HG02973 (cell line): ENCODE measurements around the gene WIZ.
"Not testable (repeated sequence)": the region's sequence is repeated elsewhere in the genome, so short reads cannot be mapped to it uniquely, and the experiment has no call there.

Experiments
- ATAC-seq: cut with Tn5 transposase; IDR thresholded peaks from one replicate; pipeline ENCODE4 v1.9.1; 2021; ENCODE audit warnings: moderate library complexity; ENCODE audit not compliant: unreplicated experiment

WIZ gene, protein sequence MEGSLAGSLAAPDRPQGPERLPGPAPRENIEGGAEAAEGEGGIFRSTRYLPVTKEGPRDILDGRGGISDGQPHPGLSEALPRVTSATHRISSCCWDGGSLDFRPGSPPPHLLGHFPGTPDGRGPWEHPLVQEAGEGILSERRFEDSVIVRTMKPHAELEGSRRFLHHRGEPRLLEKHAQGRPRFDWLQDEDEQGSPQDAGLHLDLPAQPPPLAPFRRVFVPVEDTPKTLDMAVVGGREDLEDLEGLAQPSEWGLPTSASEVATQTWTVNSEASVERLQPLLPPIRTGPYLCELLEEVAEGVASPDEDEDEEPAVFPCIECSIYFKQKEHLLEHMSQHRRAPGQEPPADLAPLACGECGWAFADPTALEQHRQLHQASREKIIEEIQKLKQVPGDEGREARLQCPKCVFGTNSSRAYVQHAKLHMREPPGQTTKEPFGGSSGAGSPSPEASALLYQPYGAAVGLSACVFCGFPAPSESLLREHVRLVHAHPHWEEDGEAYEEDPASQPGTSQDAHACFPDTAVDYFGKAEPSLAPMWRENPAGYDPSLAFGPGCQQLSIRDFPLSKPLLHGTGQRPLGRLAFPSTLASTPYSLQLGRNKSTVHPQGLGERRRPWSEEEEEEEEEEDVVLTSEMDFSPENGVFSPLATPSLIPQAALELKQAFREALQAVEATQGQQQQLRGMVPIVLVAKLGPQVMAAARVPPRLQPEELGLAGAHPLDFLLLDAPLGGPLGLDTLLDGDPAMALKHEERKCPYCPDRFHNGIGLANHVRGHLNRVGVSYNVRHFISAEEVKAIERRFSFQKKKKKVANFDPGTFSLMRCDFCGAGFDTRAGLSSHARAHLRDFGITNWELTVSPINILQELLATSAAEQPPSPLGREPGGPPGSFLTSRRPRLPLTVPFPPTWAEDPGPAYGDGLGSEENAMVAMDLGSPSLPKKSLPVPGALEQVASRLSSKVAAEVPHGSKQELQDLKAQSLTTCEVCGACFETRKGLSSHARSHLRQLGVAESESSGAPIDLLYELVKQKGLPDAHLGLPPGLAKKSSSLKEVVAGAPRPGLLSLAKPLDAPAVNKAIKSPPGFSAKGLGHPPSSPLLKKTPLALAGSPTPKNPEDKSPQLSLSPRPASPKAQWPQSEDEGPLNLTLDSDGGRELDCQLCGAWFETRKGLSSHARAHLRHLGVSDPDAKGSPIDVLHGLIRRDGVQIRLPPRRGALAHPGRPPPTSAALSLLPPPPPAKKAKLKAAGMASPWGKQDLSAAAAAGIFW (N-terminal part only)

DNA sequence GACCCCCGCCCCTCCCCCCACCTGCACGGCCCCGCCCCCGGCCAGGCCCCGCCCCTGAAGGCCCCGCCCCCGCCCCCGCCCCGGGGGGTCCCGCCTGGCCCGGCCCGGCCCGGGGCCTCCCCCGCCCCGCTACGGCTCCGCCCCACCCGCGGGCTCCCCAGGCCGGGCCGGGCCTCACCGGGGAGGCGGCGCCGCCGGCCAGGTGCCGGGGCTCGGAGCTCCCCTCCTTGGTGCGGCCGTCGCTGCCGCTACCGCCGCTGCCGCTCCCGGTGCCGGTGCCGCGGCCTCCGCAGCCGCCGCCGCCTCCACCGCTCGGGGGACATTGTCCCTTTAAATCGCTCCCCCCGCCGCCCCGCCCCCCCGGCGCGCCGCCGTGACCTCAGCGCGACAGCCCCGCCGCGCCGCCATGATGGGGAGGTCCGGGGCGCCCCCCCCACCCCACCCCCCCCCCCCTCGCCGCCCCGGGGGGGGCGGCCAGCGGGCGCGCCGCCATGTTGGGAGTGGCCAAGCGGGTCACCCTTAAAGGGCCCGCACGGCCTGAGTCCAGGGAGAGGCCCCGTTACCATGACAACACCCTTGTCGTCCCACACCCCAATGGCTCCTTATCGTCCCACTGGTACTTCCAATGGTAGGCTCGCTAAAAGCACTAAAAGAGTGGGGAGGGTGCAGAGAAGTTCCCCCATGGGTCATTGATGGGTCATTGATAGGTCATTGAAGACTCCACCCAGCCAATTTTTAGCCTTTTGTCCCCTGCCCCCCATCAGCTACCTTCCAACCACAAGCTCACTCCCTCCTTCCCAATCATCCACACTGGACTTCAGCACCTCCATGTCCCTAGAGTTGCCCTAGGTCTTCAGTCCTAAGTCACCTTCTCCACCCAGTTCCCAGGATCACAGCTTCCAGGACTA is at the start of gene WIZ:
WIZ (minus strand) TSS at position 337 of the 908 bp plus-strand sequence. CDS start 1,649 bp downstream, outside the sequence.
- ATAC-seq, result no peak

DNA sequence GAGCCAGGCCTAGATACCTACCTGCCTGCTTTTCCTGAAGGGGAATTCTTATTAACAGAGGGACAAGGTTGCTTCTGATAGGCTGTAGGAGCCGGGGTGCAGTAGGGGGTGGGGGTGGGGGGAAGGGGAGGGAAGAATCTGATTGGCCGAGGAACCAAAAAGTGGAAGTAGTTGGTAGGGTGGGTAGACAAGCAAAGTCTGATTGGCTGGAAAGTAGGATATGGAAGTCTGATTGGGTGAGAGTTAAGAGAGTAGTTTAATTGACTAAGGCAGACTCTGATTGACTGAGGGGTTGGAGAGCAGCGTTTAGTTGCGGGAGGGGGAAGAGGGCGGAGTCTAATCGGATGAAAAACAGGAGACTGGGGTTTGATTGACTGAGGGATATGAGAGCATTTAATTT is 49.2 kb upstream of the WIZ start:
- ATAC-seq, result no peak

DNA sequence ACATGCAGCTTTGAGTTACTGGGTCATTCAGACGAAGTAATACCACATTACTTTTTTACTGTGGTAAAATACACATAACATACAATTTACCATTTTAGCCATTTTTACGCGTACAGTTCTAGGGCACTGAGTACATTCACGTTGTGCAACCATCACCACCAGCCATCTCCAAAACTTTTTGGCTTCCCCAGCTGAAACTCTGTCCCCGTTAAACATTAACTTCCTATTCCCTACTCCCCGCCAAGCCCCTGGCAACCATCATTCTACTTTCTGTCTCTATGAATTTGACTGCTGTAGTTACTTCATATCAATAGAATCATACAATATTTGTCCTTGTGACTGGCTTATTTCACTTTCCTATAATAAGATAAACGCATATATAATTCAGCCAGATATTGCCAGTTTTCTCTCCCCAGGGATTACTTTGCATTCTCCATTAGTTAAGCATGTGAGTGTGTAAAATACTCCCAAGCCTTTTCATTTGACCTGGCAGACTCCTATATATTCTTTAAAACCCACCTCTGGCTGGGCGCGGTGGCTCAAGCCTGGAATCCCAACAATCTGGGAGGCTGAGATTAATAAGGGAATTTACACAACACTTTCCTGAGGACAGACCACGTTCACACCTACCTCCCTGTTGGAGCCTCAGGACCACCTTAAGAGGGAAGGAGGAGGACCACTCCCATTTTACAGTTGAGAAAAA is 48.6 kb upstream of the WIZ start:
- ATAC-seq, result no peak

DNA sequence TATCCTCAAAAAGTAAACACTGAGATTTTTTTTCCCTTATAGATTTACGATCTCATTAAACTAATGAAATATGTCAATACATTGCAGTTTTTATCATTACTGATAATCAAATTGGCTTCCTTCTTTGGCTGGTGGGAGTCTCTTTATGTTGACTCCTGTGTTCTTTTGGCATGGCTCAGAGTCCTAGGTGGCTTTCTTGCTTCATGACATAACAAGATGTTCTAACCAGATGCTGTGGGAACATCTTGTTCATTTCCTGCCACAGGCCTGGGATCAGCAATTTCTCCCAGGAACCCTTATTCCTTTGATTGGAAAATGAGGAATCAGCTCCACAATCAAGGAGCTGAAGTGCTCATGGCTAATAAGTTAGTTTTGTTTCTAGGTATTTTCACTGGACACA is 45.4 kb upstream of the WIZ start:
- ATAC-seq, result no peak

DNA sequence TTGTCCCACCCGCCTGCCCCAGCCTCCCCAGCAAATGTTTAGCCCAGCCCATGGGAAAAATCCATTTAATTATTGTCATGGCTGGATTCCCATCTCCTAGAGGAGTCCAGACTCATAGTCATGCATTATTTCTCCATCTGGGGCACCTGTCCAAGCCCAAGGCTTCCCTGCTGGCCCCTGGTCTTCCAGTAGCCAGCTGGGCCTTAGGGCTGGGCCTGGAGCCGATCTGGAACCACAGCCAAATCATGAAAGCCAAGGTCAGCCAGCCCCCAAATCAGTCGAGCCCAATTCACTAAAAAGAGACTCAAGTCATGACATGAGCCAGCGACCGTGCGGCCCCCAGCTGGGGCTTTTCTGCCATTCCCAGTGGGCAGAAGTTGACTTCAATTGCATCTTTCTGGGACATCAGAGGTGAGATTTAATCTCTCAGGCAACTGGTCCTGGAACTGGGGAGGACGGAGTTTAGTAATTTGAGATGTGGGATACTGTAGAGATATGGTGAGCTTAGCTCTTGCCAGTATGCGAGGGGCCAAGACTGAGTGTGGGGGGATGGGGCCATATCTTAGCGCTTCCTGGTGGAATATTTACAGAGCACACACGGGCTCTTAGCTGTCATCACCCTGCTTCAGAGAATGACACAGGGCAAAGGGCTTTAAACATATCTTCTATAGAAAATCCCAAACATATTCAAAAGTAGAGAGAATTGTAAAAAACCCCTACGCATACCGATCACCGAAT is 38.9 kb upstream of the WIZ start:
- no peak for ATAC-seq

DNA sequence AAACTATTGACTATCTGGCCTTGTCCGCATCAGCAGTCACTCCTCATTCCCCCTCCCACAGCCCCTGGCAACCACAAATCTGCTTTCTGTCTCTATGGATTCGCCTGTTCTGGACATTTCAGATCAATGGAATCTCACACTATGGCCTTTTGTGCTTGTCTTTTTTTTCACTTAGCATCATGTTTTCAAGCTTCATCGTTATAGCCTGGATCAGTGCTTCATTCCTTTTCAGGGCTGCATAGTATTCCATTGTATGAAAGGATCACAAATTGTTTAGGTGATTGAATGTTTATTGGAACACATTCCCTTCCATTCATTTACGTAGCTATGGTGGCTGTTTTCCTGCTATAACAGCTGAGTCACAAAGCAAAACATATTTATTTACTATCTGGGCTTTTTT is 37.3 kb upstream of the WIZ start:
- ATAC-seq, result no peak

DNA sequence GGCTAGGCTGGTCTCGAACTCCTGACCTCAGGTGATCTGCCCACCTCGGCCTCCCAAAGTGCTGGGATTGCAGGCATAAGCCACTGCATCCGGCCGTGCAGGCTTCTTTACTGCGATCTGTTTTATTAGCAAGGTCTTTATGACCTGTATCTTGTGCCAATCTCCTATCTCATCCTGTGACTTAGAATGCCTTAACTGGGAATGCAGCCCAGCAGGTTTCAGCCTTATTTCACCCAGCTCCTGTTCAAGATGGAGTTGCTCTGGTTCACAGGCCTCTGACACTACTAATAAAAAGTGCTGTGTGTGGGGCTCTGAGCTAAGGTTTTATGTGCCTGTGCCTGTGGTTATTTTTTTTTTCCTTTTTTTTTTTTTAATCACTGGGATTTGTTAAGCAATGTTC is 36.0 kb upstream of the WIZ start:
- ATAC-seq, result not testable (repeated sequence)

DNA sequence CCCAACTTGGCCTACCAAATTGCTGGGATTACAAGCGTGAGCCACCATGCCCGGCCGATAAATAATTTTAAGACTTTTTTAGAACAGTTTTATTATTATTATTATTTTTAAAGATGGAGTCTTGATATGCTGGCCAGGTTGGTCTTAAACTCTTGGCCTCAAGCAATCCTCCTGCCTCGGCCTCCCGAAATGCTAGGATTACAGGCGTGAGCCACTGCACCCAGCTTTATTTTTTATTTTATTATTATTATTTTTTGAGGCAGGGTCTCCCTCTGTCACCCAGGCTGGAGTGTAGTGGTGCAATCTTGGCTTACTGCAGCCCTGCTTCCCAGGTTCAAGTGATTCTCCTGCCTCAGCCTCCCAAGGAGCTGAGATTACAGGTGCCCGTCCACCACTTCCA is 31.2 kb upstream of the WIZ start:
- ATAC-seq, result not testable (repeated sequence)

DNA sequence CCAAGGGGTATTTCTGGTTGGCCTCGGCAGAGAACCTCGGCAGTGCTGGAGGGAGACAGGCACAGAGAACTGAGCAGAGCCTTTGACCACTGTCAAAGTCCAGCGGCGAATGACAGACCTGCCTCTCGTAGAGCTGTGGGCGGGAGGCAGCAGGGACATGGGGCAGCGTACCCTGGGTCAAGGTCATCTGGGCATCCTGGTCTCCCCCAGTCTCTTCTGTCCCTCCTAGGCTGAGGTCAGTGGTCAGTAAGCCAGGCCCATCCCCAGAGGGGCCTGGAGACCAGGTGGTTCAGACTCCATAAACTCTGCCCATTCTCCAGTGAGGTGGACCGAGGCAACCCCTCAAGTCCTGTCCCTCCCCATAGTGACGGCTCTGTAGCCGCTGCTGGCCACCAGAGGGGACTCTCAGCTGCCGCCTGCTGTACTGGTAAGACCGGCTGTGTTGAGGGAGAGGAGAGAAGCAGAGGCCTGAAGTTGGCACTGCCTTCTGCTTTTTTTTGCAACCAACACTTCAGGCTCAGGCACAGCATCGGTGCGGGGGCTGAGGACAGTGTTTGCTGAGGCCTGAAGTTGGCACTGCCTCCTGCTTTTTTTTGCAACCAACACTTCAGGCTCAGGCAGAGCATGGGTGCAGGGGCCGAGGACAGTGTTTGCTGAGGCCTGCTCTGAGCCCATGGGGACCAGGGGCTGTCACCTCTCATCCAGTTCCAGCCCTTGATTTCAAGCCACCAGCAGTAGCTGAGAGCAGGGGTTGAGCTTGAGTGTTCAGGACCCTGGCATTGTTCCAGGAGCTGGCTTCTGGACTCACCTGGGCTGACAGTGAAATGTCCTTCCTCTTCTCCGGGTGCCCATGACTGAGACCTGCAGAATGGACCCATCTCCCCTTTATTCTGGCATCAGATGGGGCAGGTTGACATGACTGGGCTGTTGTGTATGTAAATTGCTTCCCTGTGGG is 29.9 kb upstream of the WIZ start, which contains the start of gene PGLYRP2:
PGLYRP2 (minus strand) TSS at position 111 of the 955 bp plus-strand sequence. CDS start 130 bp downstream, outside the sequence.
- no peak for ATAC-seq

DNA sequence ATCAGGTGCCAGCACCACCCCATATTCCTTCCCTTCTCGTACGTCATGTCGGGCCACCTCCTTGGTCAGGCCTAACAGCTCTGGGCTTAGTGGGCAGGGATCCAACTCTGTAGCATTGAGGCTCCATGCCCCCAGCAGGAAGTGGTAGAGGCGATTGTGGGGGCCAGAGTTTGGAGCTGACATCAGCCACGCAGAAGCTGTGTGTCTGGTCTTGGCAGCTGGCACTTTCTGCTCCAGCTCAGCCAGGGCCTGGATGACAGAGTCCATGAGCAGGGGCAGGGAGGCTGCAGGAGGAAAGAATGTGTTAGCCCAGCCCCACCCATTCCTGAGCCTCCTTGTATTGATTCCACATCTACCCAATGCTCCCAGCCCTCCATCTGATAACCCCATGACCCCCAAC is 26.6 kb upstream of the WIZ start:
- ATAC-seq, result no peak

DNA sequence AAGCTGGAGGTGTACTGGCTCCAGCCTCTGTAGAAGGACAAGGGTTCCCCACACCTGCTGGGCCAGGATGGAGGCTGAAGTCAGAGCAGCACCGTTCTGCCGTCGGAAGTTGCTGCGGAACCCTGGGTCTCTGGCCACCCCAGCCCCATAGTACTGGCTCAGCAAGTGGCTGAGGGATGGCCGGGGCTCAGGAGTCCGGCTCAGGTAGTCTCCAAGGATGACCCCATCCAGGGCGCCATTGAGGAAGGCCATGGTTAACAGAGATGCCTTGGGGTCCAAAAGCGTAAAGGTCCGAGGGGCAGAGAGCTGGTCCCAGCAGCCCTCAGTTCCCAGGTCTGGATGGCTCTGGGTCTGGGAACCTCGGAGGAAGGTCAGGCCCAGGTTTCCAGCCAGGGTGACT is 25.9 kb upstream of the WIZ start:
- ATAC-seq, result no peak

DNA sequence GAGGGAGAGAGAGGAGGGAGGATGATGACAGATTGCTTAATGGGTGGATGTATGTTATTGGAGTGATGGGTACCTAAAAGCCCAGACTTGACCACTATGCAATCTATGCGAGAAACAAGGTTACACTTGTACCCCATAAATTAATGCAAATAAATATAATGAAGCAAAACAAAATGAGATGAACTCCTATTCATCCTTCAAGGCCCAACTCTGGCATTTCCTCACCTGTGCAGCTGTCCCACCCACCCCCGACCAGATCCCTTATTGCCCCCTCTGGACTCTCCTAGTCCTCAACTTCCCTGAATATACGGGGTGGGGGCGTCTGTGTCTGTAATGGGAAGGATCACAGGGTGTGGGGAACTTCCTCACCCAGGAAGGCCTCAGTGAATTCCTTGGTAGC is 25.4 kb upstream of the WIZ start:
- no peak for ATAC-seq

DNA sequence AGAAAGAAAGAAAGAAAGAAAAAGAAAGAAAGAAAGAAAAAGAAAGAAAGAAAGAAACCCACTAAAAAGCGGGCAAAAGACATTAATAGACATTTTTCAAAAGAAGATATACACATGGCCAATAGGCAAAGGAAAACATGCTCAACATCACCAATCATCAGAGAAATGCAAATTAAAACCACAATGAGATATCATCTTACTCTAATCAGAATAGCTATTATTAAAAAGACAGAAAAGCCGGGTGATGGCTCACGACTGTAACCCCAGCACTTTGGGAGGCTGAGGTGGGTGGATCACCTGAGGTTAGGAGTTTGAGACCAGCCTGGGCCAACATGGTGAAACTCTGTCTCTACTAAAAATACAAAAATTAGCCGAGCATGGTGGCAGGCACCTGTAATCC is 24.1 kb upstream of the WIZ start:
- ATAC-seq, result not testable (repeated sequence)

DNA sequence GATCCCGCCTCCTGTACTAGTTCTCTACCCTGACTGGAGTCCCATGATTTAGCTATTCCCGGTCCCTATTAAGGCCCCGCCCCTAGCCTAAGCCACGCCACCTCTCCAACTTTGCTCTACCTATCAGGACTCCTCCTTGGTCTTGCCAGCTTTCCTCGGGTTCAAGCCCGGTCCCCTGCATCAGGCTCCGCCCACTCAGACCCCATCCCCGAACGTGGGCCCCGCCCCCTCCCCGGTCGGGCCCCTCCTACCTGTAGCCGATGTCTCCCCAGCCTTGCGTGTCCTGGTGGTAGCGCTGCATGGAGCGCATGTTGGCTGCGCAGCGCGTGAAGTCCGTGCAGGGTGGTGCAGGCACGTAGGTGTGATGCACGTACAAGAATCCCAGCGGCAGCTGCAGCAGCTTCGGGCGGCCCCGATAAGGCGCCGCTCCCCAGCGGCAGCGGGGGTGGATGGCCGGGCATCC is 21.9 kb upstream of the WIZ start:
- no peak for ATAC-seq

DNA sequence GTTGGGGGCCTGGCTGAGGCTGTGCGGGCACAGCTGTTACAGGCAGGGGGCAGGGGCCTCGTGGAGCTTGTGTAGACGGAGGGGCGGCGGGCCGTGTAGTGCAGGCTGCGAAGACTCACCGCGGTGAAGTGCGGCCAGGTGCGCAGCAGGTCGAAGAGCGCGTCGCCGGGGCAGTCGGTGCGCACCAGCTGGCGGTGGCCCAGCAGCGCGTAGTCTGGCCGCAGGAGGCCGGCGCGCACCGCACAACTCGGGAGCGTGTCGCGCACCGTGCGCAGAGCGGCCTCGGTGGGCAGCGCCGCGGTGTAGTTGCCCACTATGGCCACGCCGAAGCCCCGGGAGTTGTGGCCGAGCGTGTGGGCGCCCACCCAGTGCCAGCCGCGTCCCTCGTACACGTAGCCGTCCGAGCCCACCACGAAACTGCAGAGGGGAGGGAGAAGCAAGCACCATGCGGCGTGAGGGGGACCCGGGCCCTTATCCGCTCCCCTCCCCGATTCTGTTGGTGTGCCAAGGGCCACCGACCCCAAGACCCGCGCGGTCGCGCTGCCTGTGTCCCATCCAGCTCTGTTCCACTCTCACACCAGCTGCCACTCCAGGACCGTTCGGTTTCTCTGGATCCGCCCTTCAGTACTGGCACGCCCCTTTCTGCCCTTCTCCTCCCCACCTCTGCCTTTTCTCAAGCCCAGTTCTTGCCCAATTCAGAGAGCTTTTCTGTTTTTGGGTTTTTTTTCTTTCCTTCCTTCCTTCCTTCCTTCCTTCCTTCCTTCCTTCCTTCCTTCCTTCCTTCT is 19.9 kb upstream of the WIZ start:
- no peak for ATAC-seq

DNA sequence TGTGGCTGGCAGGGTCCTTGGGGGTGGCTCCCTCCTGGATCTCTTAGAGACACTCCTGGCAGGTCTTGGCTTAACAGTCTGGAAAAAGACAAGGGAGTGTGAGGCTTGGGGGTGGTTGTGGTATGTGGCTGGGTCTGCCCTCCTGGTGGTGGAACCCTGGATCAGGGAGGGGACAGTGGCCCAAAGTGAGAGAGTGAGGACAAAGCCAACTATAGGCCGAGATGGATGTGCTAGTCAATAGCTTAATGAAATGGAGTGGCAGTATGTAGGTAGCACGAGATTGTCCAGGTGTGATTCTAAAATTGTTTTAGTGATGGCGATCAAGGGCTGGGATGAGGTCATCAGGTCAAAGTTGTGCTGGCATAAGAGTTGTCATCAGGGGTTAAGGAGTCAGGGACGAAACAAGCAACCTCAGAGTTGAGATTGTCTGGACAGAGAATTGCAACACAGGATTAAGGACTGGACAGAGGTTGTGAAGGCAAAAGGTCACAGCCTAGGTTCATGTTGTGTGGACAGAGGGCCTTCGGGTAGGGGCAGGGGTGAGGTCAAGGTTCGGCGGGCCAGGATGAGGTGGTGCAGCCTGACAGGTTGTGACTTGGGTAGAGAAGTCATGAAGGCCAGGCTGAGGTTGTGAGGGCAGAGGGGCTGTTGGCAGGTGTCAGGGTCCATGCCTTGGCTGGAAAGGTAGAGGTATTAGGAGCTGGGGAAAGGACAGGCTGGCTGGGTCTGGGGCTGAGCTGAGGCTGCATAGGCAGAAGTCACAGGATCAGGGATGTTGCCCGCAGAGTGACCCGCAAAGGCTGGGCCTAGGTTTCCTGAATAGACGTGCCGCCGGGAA is 19.1 kb upstream of the WIZ start:
- ATAC-seq, result no peak
